ENCODE data around the gene TSPAN33.

- TF ChIP-seq CTCF (IDR thresholded peaks at IDR 0.05; ENCODE audit: borderline replicate concordance, extremely low read depth, low read length, poor library complexity, severe bottlenecking) (no peak), EZH2 (IDR thresholded peaks at IDR 0.05; ENCODE audit: borderline replicate concordance, low read depth, low read length, severe bottlenecking) (no peak)
These were observed 17.2 kb downstream of the TSPAN33 start for GRCh38 chr7:129161524-129162225.
